Mesodermal cell (in vitro differentiated cells): ENCODE measurements around the gene MPC1L.
"Not testable (repeated sequence)": the region's sequence is repeated elsewhere in the genome, so short reads cannot be mapped to it uniquely, and the experiment has no call there.

Experiments
- H3K27ac ChIP-seq: 2 replicates; pipeline ENCODE4 v1.7.0; 2013; ENCODE audit warnings: mild to moderate bottlenecking, low read depth, low read length, moderate library complexity; ENCODE audit not compliant: severe bottlenecking
- H3K36me3 ChIP-seq: 2 replicates; pipeline ENCODE4 v1.7.1; 2013; ENCODE audit warnings: mild to moderate bottlenecking, low read length, moderate library complexity; ENCODE audit not compliant: control insufficient read depth, insufficient read depth
- H3K4me1 ChIP-seq: one replicate; pipeline ENCODE4 v1.7.1; 2013; ENCODE audit warnings: mild to moderate bottlenecking, low read length; ENCODE audit not compliant: insufficient read depth, control insufficient read depth, poor library complexity, severe bottlenecking
- H3K4me3 ChIP-seq: 2 replicates; pipeline ENCODE4 v1.7.0; 2013; ENCODE audit warnings: low read length, control low read depth, mild to moderate bottlenecking; ENCODE audit not compliant: insufficient read depth, poor library complexity, severe bottlenecking; ENCODE audit errors: extremely low read depth
- H3K9me3 ChIP-seq: 2 replicates; pipeline ENCODE4 v1.7.1; 2013; ENCODE audit warnings: mild to moderate bottlenecking, low read length, moderate library complexity; ENCODE audit not compliant: control insufficient read depth
- WGBS, 2 experiments: methylation state at CpG; one replicate each; pipeline ENCODE4 v1.1.5; 2013; ENCODE audit warnings: missing lambda C conversion rate in 2 of 2; ENCODE audit not compliant: insufficient coverage in 2 of 2; 5-methylcytosine and 5-hydroxymethylcytosine counted together

The MPC1L gene

GRCh38 chrX:40582811-40583210, 40.4 kb upstream of the MPC1L start:
- H3K4me1 ChIP-seq: no peaks in the 10 kb centered on the region
- no peak overlapping the region for H3K27ac ChIP-seq
- 83% methylated on average over 1 of the region's 2 CpGs; no CpG with 5 or more reads in 1 of the 2 experiments for WGBS, 2 experiments
- H3K4me3 ChIP-seq: no peak overlapping the region
- no peaks in the 10 kb centered on the region for H3K9me3 ChIP-seq
- no peaks in the 10 kb centered on the region for H3K36me3 ChIP-seq

DNA sequence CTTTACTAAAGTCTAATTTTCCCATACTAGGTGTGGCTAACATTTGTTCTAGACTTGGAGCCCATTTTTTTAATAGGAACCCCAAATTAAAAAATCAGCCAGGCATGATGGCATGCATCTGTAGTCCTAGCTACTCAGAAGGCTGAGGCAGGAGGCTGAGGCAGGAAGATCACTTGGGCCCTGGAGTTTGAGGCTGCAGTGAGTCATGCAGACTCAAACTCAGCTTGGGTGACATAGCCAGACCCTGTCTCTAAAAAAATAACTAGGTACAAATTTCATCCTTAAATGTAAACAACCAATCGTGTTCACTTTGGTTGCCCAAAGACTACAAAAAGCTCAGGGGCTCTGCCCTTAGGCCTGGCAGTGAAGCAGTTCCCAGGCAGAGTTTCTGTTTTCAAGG, 35.6 kb upstream of the MPC1L start:
- not testable (repeated sequence) for H3K9me3 ChIP-seq, H3K4me3 ChIP-seq, H3K4me1 ChIP-seq, H3K27ac ChIP-seq
- H3K36me3 ChIP-seq: peaks cover 15% of the 10 kb centered on the region
- 100% methylated on average over 1 of the region's 1 CpG; no CpG with 5 or more reads in 1 of the 2 experiments for WGBS, 2 experiments

DNA sequence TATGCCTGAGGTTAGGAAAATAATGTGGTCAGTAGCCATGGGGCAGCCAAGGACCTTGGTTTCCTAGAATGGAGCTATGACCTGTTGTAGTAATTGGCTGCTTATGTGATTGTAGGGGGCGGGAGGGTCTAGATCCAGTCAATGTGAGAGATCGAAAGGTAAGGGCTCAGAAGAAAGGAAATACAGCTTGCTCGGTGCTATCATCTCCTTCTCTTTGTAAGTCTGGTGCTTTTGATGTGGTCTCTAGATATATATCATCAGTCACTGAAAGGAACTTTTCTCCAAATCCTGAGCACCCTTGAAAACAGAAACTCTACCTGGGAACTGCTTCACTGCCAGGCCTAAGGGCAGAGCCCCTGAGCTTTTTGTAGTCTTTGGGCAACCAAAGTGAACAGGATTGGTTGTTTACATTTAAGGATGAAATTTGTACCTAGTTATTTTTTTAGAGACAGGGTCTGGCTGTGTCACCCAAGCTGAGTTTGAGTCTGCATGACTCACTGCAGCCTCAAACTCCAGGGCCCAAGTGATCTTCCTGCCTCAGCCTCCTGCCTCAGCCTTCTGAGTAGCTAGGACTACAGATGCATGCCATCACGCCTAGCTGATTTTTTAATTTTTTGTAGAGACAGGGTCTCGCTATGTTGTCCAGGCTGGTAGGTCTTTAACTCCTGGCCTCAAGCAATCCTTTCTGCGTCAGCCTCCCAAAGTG, 33.5 kb upstream of the MPC1L start:
- H3K4me1 ChIP-seq, H3K27ac ChIP-seq: not testable (repeated sequence)
- WGBS, 2 experiments: 100% methylated on average over 3 of the region's 6 CpGs; no CpG with 5 or more reads in 1 of the 2 experiments

GRCh38 chrX:40603446-40603845, 19.8 kb upstream of the MPC1L start:
- Histone ChIP-seq H3K36me3 (peaks cover 35% of the 10 kb centered on the region), H3K27ac (no peak overlapping the region), H3K9me3 (no peaks in the 10 kb centered on the region), H3K4me1 (no peaks in the 10 kb centered on the region), H3K4me3 (no peak overlapping the region)
- 95 to 97% methylated on average over 4 to 5 of the region's 6 CpGs for WGBS, 2 experiments

More for the DNA sequence above, 33.5 kb upstream of the MPC1L start:
- not testable (repeated sequence) for H3K4me3 ChIP-seq, H3K9me3 ChIP-seq
- H3K36me3 ChIP-seq: peaks cover 22% of the 10 kb centered on the region

- H3K4me1 ChIP-seq: no peaks in the 10 kb centered on the region
- H3K27ac ChIP-seq: no peak overlapping the region
- H3K4me3 ChIP-seq: no peak overlapping the region
- no peaks in the 10 kb centered on the region for H3K9me3 ChIP-seq
- peaks cover 11% of the 10 kb centered on the region for H3K36me3 ChIP-seq
- no CpG with 5 or more reads among the region's 3 CpGs for WGBS, 2 experiments
Measured at GRCh38 chrX:40607381-40607780, 15.8 kb upstream of the MPC1L start.

DNA sequence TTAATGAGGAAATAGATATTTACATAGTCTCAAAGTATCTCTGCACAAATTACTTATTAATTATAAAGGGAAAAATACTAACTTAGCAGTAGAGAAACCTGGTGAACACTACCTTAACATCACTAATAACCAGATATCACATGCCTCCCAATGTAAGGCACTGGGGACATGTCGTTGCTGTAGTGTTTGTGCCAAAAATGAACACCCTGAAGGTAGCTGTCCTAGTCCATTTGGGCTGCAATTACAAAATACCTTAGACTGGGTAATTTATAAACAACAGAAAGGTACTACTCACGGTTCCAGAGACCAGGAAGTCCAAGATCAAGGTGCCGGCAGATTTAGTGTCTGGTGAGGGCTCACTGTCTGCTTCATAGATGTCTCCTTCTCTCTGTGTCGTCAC, 10.7 kb upstream of the MPC1L start:
- no peaks in the 10 kb centered on the region for H3K9me3 ChIP-seq
- H3K27ac ChIP-seq: no peak overlapping the region
- no peaks in the 10 kb centered on the region for H3K36me3 ChIP-seq
- no peak overlapping the region for H3K4me3 ChIP-seq
- no peaks in the 10 kb centered on the region for H3K4me1 ChIP-seq
- WGBS, 2 experiments: no CpG with 5 or more reads among the region's 4 CpGs

- WGBS, 2 experiments: 0% methylated on average over 1 of the region's 9 CpGs; no CpG with 5 or more reads in 1 of the 2 experiments
- H3K4me3 ChIP-seq: no peak overlapping the region
- no peaks in the 10 kb centered on the region for H3K9me3 ChIP-seq
- no peaks in the 10 kb centered on the region for H3K4me1 ChIP-seq
- no peak overlapping the region for H3K27ac ChIP-seq
- no peaks in the 10 kb centered on the region for H3K36me3 ChIP-seq
Measured at GRCh38 chrX:40615976-40616375, 7.3 kb upstream of the MPC1L start.

DNA sequence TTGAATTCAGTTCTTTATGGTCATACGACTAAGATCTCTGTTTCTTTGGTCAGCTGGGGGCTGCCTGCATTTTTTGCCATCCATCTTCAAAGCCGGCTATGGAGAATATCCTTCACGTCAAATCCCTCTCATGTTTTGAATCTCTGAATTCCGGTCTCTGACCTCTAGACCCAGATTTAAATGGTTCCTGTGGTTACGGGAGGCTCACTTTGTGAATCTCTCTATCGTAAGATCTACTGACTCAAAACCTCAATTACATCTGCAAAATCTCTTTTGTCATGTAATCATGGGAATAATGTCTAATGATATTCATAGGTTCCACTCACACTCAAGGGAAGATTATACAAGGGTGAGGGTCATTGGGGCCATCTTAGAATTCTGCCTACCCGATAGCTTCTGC, 5.7 kb upstream of the MPC1L start:
- Histone ChIP-seq H3K9me3 (no peaks in the 10 kb centered on the region), H3K36me3 (no peaks in the 10 kb centered on the region), H3K27ac (no peak overlapping the region), H3K4me1 (no peaks in the 10 kb centered on the region), H3K4me3 (no peak overlapping the region)
- WGBS, 2 experiments: 89 to 100% methylated on average over 1 to 3 of the region's 7 CpGs

GRCh38 chrX:40622479-40623138, 619 bp upstream of the MPC1L start:
- WGBS, 2 experiments: 83 to 86% methylated on average over 6 to 10 of the region's 18 CpGs
- Histone ChIP-seq H3K27ac (no peak overlapping the region), H3K36me3 (no peaks in the 10 kb centered on the region), H3K9me3 (no peaks in the 10 kb centered on the region), H3K4me3 (no peak overlapping the region), H3K4me1 (no peaks in the 10 kb centered on the region)

GRCh38 chrX:40623665-40624064, 437 bp downstream of the MPC1L start:
- H3K4me1 ChIP-seq: no peaks in the 10 kb centered on the region
- WGBS, 2 experiments: 92 to 94% methylated on average over 9 to 27 of the region's 32 CpGs
- H3K4me3 ChIP-seq: no peak overlapping the region
- H3K36me3 ChIP-seq: no peaks in the 10 kb centered on the region
- no peaks in the 10 kb centered on the region for H3K9me3 ChIP-seq
- no peak overlapping the region for H3K27ac ChIP-seq

- Histone ChIP-seq H3K27ac (no peak overlapping the region), H3K36me3 (peaks cover 8% of the 10 kb centered on the region), H3K9me3 (no peaks in the 10 kb centered on the region), H3K4me3 (no peak overlapping the region), H3K4me1 (no peaks in the 10 kb centered on the region)
- WGBS, 2 experiments: 100% methylated on average over 1 of the region's 4 CpGs; no CpG with 5 or more reads in 1 of the 2 experiments
Measured at GRCh38 chrX:40625294-40625693, 2.1 kb downstream of the MPC1L start.
